H1 (cell line): Measurements from ENCODE around the gene CXCR5. TPM values are rescaled to one million over a fixed set of nuclear protein-coding genes. Genes with fewer than 3 reads are reported as not detected.

Experiments
- ATF3 ChIP-seq: IDR thresholded peaks from 2 replicates; pipeline ENCODE4 v1.6.1; 2011; ENCODE audit warnings: low read depth, mild to moderate bottlenecking, low read length; ENCODE audit not compliant: insufficient read depth
- CEBPB ChIP-seq: IDR thresholded peaks from 2 replicates; pipeline ENCODE4 v1.6.1; 2012; ENCODE audit warnings: low read depth, low read length
- CHD2 ChIP-seq: IDR thresholded peaks from 2 replicates; pipeline ENCODE4 v1.6.1; 2012; ENCODE audit warnings: low read length, improper control_type of control experiment
- CTCF ChIP-seq, 3 experiments: IDR thresholded peaks; 1 replicate in 2 of 3; 2 replicates in 1 of 3; pipeline versions ENCODE4 v1.5.1 to v1.6.1; 2011; ENCODE audit warnings: low read length in 3 of 3, mild to moderate bottlenecking in 3 of 3, inconsistent platforms in 2 of 3, low read depth in 1 of 3, moderate library complexity in 1 of 3; ENCODE audit not compliant: insufficient read depth in 1 of 3; ENCODE audit errors: control extremely low read depth in 1 of 3
- FOSL1 ChIP-seq: IDR thresholded peaks from 2 replicates; pipeline ENCODE4 v1.6.1; 2011; ENCODE audit warnings: mild to moderate bottlenecking, low read depth, low read length, moderate library complexity; ENCODE audit not compliant: insufficient read depth
- JUND ChIP-seq: IDR thresholded peaks from 2 replicates; pipeline ENCODE4 v1.6.1; 2011; ENCODE audit warnings: mild to moderate bottlenecking, improper control_type of control experiment, low read length
- POLR2A ChIP-seq, 2 experiments: IDR thresholded peaks; 1 replicate in 1 of 2; 2 replicates in 1 of 2; pipeline ENCODE4 v1.6.1; 2011; ENCODE audit warnings: low read depth in 2 of 2, low read length in 2 of 2, mild to moderate bottlenecking in 2 of 2; ENCODE audit errors: control extremely low read depth in 1 of 2
- RNF2 ChIP-seq: fragments of 200-900, 300-1000 bp; sonication (generic); IDR thresholded peaks from 2 replicates; pipeline ENCODE4 v1.7.1; 2016; ENCODE audit warnings: borderline replicate concordance, low read depth, mild to moderate bottlenecking, antibody characterized with exemption, low read length; ENCODE audit not compliant: poor library complexity, severe bottlenecking; ENCODE audit errors: missing control alignments
- RXRA ChIP-seq: IDR thresholded peaks from 2 replicates; pipeline ENCODE4 v1.6.1; 2011; ENCODE audit warnings: low read depth, mild to moderate bottlenecking, low read length, moderate library complexity; ENCODE audit not compliant: insufficient read depth
- SAP30 ChIP-seq: fragments of 300-600 bp; sonication (generic); IDR thresholded peaks from 2 replicates; pipeline ENCODE4 v1.7.1; 2012; ENCODE audit warnings: low read length, moderate library complexity, mild to moderate bottlenecking, inconsistent platforms; ENCODE audit not compliant: insufficient read depth, insufficient replicate concordance
- SP2 ChIP-seq: IDR thresholded peaks from 2 replicates; pipeline ENCODE4 v1.6.1; 2012; ENCODE audit warnings: mild to moderate bottlenecking, low read length, inconsistent platforms
- YY1 ChIP-seq: IDR thresholded peaks from 2 replicates; pipeline ENCODE4 v1.6.1; 2011; ENCODE audit warnings: low read depth, mild to moderate bottlenecking, low read length
- polyA plus RNA-seq, 7 experiments: library from polyadenylated mRNA; depleted of rRNA in 3 of 7; stranded (reverse) in 5 of 7; unstranded in 2 of 7; fragments of >200 nt in 5 of 7; fragments of 200-250 nt in 2 of 7; gene quantifications; 1 replicate in 5 of 7; 2 replicates in 1 of 7; 4 replicates in 1 of 7; pipeline versions ENCODE4 v1.2.1 to v1.2.3, GENCODE V29; 2011 to 2013; ENCODE audit warnings: missing spikeins in 2 of 7, mixed read lengths in 2 of 7
- total RNA-seq: library from RNA; stranded (reverse); fragmentation: NEBNext Ultra II Directional; extraction: Animal tissue kit (Norgen Biotek cat#: 25700); gene quantifications from 2 replicates; pipeline ENCODE4 v1.2.1, GENCODE V29; 2021

The CXCR5 gene
- total and polyA plus RNA-seq, 2 of the 8 experiments (the other 6 are each of a cell fraction or from before 2014, with no cell fraction given) = not detected

GRCh38 chr11:118928101-118928869 is 44.6 kb downstream of the CXCR5 start (continued):
- 0 out of 2 replicates have a peak, but pooled peaks have one; percentile 30 for TF ChIP-seq ATF3
- peak; percentile 27; the same call in 1 of the 2 replicates for TF ChIP-seq JUND
- TF ChIP-seq CTCF (IDR thresholded peaks at IDR 0.05; ENCODE audit: control extremely low read depth in 1 of 3, insufficient read depth in 1 of 3, low read depth in 1 of 3, low read length in 3 of 3) = peak; percentile 80 to 92 (median 88)
- TF ChIP-seq RXRA = no peak
- TF ChIP-seq SP2 = peak; percentile 74
- TF ChIP-seq YY1 = no peak
- TF ChIP-seq CEBPB = no peak
- no peak for TF ChIP-seq FOSL1
- no peak for TF ChIP-seq RNF2
- no peak for TF ChIP-seq POLR2A (IDR thresholded peaks at IDR 0.05; ENCODE audit: control extremely low read depth in 1 of 2, low read depth in 2 of 2, low read length in 2 of 2)
- TF ChIP-seq CHD2 = 0 out of 2 replicates have a peak, but pooled peaks have one; percentile 62
- peak; percentile 61 for TF ChIP-seq SAP30
